Breast epithelium (tissue), 3 donors: ENCODE results near the gene STK35.

Source experiments
- POLR2A ChIP-seq: fragments of 450-650 bp; IDR thresholded peaks from one replicate; pipeline ENCODE4 v1.6.1; 2016; ENCODE audit warnings: antibody characterized with exemption, mild to moderate bottlenecking, moderate library complexity
- TF ChIP-seq, protein P1 (sequence below), 3 donors: fragments of 450-650 bp; IDR thresholded peaks; one replicate each; pipeline ENCODE4 v1.5.1; 2016 to 2017; ENCODE audit warnings: antibody characterized with exemption in 3 of 3, mild to moderate bottlenecking in 3 of 3, moderate library complexity in 3 of 3

DNA sequence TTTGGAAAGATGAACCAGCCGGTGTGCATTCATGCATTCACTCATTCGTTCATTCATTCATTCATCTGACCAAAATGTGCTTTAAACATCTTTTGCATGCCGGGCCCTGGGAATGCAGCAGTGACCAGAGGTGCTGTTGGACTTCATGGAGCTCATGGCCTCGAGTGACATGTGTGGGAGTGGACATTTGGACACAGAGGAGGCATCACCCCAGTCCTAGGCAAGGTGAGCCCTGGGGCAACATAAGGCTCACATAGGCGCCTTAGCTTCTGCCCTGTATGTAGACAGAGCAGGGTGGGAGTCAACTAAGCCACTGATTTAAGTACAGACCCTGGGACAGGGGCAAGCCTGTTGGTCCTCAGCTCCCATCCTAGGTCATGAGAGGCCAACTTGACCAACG, 71.6 kb downstream of the STK35 start:
- TF ChIP-seq, protein P1, sequence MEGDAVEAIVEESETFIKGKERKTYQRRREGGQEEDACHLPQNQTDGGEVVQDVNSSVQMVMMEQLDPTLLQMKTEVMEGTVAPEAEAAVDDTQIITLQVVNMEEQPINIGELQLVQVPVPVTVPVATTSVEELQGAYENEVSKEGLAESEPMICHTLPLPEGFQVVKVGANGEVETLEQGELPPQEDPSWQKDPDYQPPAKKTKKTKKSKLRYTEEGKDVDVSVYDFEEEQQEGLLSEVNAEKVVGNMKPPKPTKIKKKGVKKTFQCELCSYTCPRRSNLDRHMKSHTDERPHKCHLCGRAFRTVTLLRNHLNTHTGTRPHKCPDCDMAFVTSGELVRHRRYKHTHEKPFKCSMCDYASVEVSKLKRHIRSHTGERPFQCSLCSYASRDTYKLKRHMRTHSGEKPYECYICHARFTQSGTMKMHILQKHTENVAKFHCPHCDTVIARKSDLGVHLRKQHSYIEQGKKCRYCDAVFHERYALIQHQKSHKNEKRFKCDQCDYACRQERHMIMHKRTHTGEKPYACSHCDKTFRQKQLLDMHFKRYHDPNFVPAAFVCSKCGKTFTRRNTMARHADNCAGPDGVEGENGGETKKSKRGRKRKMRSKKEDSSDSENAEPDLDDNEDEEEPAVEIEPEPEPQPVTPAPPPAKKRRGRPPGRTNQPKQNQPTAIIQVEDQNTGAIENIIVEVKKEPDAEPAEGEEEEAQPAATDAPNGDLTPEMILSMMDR (IDR thresholded peaks at IDR 0.05) = no peak
- no peak for TF ChIP-seq POLR2A
